Left cardiac atrium (tissue), 4 donors: ENCODE measurements around the gene ATXN2. TPM values are rescaled to one million over a fixed set of nuclear protein-coding genes. Genes with fewer than 3 reads are reported as not detected.
A peak's percentile ranks its signal among the peaks of the same experiment; 100 is the strongest.
"Not testable (repeated sequence)": the region's sequence is repeated elsewhere in the genome, so short reads cannot be mapped to it uniquely, and the experiment has no call there.

Source experiments
- ATAC-seq, 2 donors: fragments of 200-7000 bp; cut with Tn5 transposase; one replicate each; pipeline ENCODE4 v1.9.1; 2020; ENCODE audit warnings: mild to moderate bottlenecking in 2 of 2, moderate library complexity in 2 of 2
- DNase-seq: peaks from one replicate; pipeline ENCODE4 v3.0.0-alpha.2; 2020
- intact Hi-C, 2 donors: fragments of 100-400 bp; cut with DNase I; formaldehyde crosslinking; loops; one replicate each; pipeline versions ENCODE4 v1.14.1 to v1.15.1; 2022 to 2023
- total RNA-seq, 2 donors: library from RNA; stranded (reverse); fragmentation: NEBNext Ultra II Directional; extraction: Animal tissue kit (Norgen Biotek cat#: 25700); gene quantifications; one replicate each; pipeline ENCODE4 v1.2.1, GENCODE V29; 2021
- donor health status: DM: no; HTN: yes; CAD: no.
- donor health status: DM: no; HTN: yes; CAD: no; lungs with severe emphysema.
- donor health status: DM: yes; HTN: yes; CAD: no.
- donor health status: Dilated cardiomyopathy.

Gene ATXN2
- total RNA-seq, 2 donors from 2014 or later = 43.7 to 54.0 TPM

DNA sequence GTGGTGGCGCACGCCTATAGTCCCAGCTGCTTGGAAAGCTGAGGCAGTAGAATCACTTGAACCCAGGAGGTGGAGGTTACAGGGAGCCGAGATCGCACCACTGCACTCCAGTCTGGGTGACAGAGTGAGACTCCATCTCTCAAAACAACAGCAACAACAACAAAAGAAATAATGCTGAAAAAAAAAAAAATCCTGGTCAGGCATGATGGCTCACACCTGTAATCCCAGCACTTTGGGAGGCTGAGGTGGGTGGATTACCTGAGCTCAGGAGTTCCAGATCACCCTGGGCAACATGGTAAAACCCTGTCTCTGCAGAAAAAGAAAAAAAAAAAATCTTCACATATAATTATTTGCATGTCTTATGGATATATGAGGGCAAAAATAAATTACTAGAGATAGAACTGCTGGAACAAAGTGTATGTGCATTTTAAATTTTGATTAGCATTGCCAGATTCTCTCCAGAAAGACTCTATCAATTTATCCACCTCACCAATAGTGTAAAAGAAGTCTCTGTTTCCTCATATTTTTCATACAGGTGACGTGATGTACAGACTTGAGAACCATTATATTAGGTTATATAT lies 75.4 kb downstream of the ATXN2 start:
- DNase-seq = no peak
- intact Hi-C loops = no loop called here
- ATAC-seq = no peak

- DNase-seq = no peak
Measured at GRCh38 chr12:111521801-111522200, 77.3 kb downstream of the ATXN2 start.

DNA sequence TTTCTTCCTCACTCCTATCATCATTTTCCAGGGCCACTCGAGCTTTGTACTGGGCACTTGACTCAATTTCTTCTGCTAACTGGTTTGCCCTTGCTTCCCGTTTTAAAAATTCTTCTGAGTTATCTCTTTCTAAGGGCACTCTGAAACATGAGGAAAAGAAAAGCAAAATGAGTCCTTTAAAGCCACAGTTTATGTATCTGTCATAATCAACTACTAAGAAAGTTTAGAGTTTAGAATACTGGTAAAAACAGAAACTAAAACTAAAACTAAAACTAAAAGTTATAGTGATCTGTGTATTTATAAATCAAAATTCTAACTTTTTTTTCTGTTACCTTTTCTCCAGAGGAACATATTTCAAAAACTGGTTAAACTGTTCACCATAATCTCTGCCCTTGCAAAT lies 79.2 kb downstream of the ATXN2 start:
- intact Hi-C loops = loop anchor here in 1 of 2 donors (10.0 kb wide), 1 partner anchor 55 kb away; no protein-coding TSS in a partner anchor

More at GRCh38 chr12:111521801-111522200, 77.3 kb downstream of the ATXN2 start:
- ATAC-seq = no peak
- intact Hi-C loops = no loop called here

DNA sequence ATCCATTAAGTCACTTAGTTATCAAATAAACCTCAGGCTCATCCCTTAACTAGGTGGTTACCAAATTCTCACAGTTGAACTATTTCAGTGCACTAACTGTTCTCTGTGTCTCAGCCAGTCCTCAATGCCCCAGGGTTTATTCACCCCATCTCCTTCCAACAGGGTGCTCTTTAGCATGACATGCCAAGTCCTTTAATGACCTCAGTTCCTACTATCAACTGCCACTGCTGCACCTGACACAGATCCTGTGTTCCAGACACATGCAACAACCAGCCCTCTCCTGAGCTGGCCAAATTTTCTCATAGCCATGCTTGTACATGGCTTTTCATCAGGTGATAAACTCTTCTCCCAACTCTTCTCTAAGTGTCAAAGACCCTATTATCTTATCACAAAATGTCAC lies 80.0 kb downstream of the ATXN2 start:
- DNase-seq (no peak), ATAC-seq (peak; percentile 17 to 19)
- intact Hi-C loops = loop anchor here in 1 of 2 donors (10.0 kb wide), 1 partner anchor 54 kb away; no protein-coding TSS in a partner anchor

More for the DNA sequence above, 79.2 kb downstream of the ATXN2 start:
- no peak for DNase-seq
- no peak for ATAC-seq

- intact Hi-C loops, DNase-seq, ATAC-seq: not testable (repeated sequence)
Measured at GRCh38 chr12:111507719-111508118, 91.4 kb downstream of the ATXN2 start.

DNA sequence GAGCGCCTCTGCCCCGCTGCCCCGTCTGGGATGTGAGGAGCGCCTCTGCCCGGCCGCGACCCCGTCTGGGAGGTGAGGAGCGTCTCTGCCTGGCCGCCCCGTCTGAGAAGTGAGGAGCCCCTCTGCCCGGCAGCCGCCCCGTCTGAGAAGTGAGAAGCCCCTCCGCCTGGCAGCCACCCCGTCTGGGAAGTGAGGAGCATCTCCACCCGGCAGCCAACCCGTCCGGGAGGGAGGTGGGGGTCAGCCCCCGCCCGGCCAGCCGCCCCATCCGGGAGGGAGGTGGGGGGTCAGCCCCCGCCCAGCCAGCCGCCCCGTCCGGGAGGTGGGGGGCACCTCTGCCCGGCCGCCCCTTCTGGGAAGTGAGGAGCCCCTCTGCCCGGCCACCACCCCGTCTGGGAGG lies 91.9 kb downstream of the ATXN2 start:
- ATAC-seq, intact Hi-C loops, DNase-seq: not testable (repeated sequence)

DNA sequence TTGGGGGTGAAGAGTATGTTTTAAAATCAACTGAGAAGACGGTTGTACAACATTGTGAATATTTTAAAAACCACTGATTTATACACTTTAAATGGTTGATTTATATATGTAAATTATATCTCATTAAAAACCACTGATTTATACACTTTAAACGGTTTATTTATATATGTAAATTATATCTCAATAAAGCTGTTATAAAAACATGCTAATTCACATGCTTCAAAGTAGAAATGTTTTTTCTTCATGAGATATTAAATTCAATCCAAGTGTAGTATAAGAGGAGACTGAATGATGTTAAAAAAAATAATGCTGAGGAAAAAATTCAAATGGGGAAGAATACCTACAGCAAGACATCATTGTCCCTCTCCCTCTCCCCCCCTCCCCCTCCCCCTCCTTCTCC lies 92.9 kb downstream of the ATXN2 start:
- DNase-seq (no peak), ATAC-seq (no peak)
- intact Hi-C loops = no loop called here

DNA sequence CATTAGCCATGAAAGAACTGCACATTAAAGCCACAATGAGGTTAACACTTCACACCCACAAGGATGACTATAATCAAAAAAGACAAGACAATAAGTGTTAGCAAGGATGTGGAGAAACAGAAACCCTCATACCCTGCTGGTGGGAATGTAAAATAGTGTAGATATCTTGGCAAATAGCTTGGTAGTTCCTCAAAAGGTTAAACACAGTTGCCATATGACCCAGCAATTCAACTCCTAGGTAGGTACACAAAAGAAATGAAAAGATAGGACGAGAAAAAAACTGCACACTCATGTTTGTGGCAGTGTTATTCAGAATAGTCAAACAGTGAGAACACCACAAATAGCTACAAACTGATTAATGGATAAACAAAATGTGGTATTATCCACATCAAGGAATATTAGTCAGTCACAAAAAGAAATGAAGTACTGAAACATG lies 93.5 kb downstream of the ATXN2 start:
- intact Hi-C loops = no loop called here

GRCh38 chr12:111503116-111503515 lies 96.0 kb downstream of the ATXN2 start:
- DNase-seq (no peak), ATAC-seq (no peak)
- intact Hi-C loops = no loop called here

More for the DNA sequence above, 93.5 kb downstream of the ATXN2 start:
- ATAC-seq (no peak), DNase-seq (no peak)

GRCh38 chr12:111494676-111495075 lies 104.4 kb downstream of the ATXN2 start:
- intact Hi-C loops = no loop called here
- no peak for ATAC-seq
- DNase-seq = no peak

DNA sequence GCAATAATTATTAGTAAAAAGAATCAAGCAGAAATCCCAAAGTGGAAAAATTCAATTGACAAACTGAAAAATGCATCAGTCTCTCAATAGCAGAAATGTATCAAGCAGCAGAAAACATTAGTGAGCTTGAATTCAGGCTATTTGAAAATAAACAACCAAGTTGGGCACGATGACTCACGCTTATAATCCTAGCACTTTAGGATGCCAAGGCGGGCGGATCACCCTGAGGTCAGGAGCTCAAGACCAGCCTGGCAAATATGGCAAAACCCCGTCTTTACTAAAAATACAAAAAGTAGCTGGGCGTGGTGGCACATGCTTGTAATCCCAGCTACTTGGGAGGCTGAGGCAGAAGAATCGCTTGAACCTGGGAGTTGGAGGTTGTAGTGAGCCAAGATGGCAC lies 106.1 kb downstream of the ATXN2 start:
- ATAC-seq (peak in 1 of 2 donors; percentile 17), DNase-seq (peak; percentile 30)
- intact Hi-C loops = not testable (repeated sequence)

- DNase-seq (no peak), ATAC-seq (no peak)
Measured at GRCh38 chr12:111488798-111489197, 110.3 kb downstream of the ATXN2 start.

DNA sequence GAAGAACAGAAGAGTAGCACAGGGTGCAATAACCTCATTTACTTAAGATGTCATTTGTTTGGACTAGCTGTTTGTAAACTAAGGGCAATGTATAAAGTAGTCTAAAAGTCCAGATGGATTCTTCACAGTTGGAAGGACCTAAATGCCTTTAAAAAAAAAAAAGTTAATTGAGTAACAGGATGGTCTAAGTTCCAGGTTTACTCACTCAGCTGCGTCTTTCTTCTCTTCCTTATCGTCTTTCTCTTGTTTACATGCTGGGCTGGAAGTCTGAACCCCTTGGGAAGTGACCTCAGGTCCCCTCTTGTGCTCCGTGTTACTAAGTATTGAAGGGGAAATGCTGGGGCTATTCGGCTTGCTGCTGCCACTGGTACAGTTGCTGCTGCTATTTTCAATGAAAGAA lies 110.8 kb downstream of the ATXN2 start:
- DNase-seq (peak; percentile 55), ATAC-seq (peak; percentile 38 to 50)
- intact Hi-C loops = no loop called here

More at GRCh38 chr12:111488798-111489197, 110.3 kb downstream of the ATXN2 start:
- intact Hi-C loops = no loop called here

DNA sequence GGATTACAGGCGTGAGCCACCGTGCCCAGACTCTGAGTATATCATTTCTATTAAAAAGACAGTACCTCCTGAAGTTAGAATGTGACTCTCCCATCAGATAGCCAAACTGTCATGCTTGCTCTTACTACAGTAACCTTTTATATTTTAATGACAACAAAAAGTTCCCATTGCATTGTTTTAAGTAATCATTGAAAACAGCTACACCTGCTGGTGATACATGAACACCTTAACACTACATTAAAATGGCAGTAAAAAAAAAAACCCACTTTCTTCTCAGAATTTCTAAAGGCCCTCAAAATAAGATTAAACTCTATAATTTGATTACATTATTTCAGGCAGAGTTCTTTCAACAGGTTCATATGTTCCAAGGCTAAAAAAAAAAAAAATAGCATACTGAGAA lies 116.7 kb downstream of the ATXN2 start:
- ATAC-seq (no peak), DNase-seq (no peak)
- intact Hi-C loops = no loop called here

- DNase-seq (no peak), ATAC-seq (no peak)
- intact Hi-C loops = no loop called here
Measured at GRCh38 chr12:111471236-111471635, 127.9 kb downstream of the ATXN2 start.

GRCh38 chr12:111469401-111469800 lies 129.7 kb downstream of the ATXN2 start:
- DNase-seq (no peak), ATAC-seq (no peak)
- intact Hi-C loops = loop anchor here in 1 of 2 donors (10.0 kb wide), 1 partner anchor 45 kb away; no protein-coding TSS in a partner anchor

DNA sequence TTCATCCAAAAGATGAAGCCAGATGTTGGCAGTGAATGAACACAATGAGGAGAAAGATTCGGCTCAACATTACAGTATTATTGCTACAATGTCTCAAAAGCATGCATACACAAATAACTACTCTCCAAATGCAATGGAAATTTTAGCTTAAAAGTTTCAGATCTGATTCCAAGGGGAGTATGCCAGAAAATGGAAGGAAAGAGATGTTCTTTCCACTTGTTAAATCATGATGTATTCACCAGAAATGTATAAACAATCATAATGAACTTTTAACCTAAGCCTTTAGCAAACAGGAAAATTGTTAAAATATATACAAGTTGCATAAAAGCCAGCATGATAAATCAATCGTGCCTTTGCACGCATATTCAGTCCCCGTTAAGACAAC lies 131.3 kb downstream of the ATXN2 start:
- intact Hi-C loops = loop anchor here in 1 of 2 donors (10.0 kb wide), 1 partner anchor 47 kb away; no protein-coding TSS in a partner anchor
- DNase-seq (no peak), ATAC-seq (no peak)

- ATAC-seq = no peak
- intact Hi-C loops = loop anchor here in 1 of 2 donors (10.0 kb wide), 1 partner anchor 48 kb away; no protein-coding TSS in a partner anchor
Measured at GRCh38 chr12:111467092-111467856, 131.8 kb downstream of the ATXN2 start.

GRCh38 chr12:111462210-111462769 lies 136.8 kb downstream of the ATXN2 start:
- DNase-seq = no peak
- intact Hi-C loops = loop anchor here in 1 of 2 donors (10.0 kb wide), 1 partner anchor 53 kb away; no protein-coding TSS in a partner anchor
- no peak for ATAC-seq

More at GRCh38 chr12:111467092-111467856, 131.8 kb downstream of the ATXN2 start:
- no peak for DNase-seq

DNA sequence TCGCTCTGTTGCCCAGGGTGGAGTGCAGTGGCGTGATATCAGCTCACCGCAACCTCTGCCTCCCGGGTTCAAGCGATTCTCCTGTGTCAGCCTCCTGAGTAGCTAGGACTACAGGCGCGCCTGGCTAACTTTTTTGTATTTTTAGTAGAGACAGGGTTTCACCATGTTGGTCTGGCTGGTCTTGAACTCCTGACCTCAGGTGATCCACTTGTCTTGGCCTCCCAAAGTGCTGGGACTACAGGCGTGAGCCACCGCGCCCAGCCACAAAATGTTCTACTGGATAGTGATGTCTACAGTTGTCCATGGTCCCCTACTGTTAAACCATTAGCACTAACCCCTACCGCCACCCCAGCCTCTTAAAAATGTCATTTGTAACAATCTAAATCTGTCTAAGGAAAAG lies 139.0 kb downstream of the ATXN2 start:
- not testable (repeated sequence) for ATAC-seq, DNase-seq
- intact Hi-C loops = loop anchor here in 1 of 2 donors (10.0 kb wide), 1 partner anchor 55 kb away; no protein-coding TSS in a partner anchor
